Ascending aorta (tissue), 2 donors: ENCODE results near the gene TSPAN18. TPM values are rescaled to one million over a fixed set of nuclear protein-coding genes. Genes with fewer than 3 reads are reported as not detected.

ENCODE experiments used
- DNase-seq, 2 donors: peaks; one replicate each; pipeline ENCODE4 v3.0.0-alpha.2; 2019; ENCODE audit warnings: low spot score in 2 of 2
- H3K27ac ChIP-seq, 2 donors: fragments of 200-600 bp; sonication (generic); one replicate each; pipeline ENCODE4 v1.5.1; 2016 to 2017; ENCODE audit warnings: mild to moderate bottlenecking in 1 of 2
- H3K27me3 ChIP-seq: fragments of 200-600 bp; sonication (generic); one replicate; pipeline ENCODE4 v1.5.1; 2017
- H3K36me3 ChIP-seq, 2 donors: fragments of 200-600 bp; sonication (generic); one replicate each; pipeline ENCODE4 v1.5.1; 2016
- H3K4me1 ChIP-seq, 2 donors: fragments of 200-600 bp; sonication (generic); one replicate each; pipeline ENCODE4 v1.5.1; 2016 to 2017; ENCODE audit warnings: mild to moderate bottlenecking in 1 of 2
- H3K4me3 ChIP-seq, 2 donors: fragments of 200-600 bp; sonication (generic); one replicate each; pipeline ENCODE4 v1.5.1; 2016 to 2017; ENCODE audit warnings: mild to moderate bottlenecking in 1 of 2
- H3K9me3 ChIP-seq, 2 donors: fragments of 200-600 bp; sonication (generic); one replicate each; pipeline ENCODE4 v1.5.1; 2016
- CTCF ChIP-seq, 3 experiments: fragments of 200-600 bp in 2 of 3; fragments of 450-650 bp in 1 of 3; sonication (generic) in 2 of 3; IDR thresholded peaks; one replicate each; pipeline ENCODE4 v1.5.1; 2016 to 2019; ENCODE audit warnings: antibody characterized with exemption in 3 of 3, mild to moderate bottlenecking in 1 of 3, moderate library complexity in 1 of 3
- intact Hi-C: fragments of 100-400 bp; cut with DNase I; formaldehyde crosslinking; loops from one replicate; pipeline ENCODE4 v1.15.1; 2023
- total RNA-seq: library from RNA; depleted of rRNA; stranded (reverse); fragments of >200 nt; gene quantifications from one replicate; pipeline ENCODE4 v1.1.0, GENCODE V29; 2016

The TSPAN18 gene
- total RNA-seq, 1 donor from 2014 or later: 21.3 TPM

- Histone ChIP-seq H3K27me3 (no peaks in the 10 kb centered on the region), H3K4me1 (no peaks in the 10 kb centered on the region), H3K4me3 (no peak overlapping the region), H3K36me3 (no peaks in the 10 kb centered on the region), H3K27ac (no peak overlapping the region), H3K9me3 (no peaks in the 10 kb centered on the region)
- TF ChIP-seq CTCF (IDR thresholded peaks at IDR 0.05): no peak
- no peak for DNase-seq
- intact Hi-C loops: no loop called here
These were observed 62.7 kb downstream of the TSPAN18 start for GRCh38 chr11:44789496-44789895.

GRCh38 chr11:44790211-44790610 is 63.4 kb downstream of the TSPAN18 start:
- Histone ChIP-seq H3K27me3 (no peaks in the 10 kb centered on the region), H3K9me3 (no peaks in the 10 kb centered on the region), H3K4me1 (no peaks in the 10 kb centered on the region), H3K27ac (no peak overlapping the region), H3K36me3 (no peaks in the 10 kb centered on the region), H3K4me3 (no peak overlapping the region)
- intact Hi-C loops: no loop called here
- DNase-seq: no peak
- no peak for TF ChIP-seq CTCF (IDR thresholded peaks at IDR 0.05)

DNA sequence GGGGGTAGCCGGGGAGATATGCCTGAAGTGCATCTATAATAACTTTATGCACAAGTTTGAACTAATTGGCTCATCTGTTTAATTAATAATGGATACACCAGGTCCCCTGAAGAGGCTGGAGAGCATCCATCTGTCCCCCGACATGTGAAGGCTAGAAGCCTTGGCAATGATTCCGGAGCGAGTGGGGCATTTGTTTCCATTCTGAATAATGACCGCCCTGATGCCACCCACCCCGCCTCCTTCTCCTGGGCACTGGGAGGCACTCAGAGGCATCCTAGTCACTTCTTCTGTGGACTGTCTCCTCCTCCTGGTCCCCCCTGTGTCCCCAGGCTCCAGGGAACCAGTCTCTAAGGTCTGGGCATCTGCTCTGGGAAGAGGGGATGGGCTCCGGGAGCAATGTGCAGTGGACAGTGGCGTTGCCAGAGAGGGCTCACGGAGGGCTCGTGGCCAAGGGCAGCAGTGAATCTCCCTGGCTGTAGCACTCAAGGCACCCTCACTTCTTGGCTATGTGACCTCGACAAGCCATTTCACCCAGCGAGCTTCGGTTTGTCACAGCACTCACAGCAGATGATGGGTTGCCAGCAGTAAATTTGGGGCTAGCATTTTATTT is 64.7 kb downstream of the TSPAN18 start:
- H3K4me3 ChIP-seq: no peak overlapping the region
- H3K27ac ChIP-seq: no peak overlapping the region
- no peaks in the 10 kb centered on the region for H3K27me3 ChIP-seq
- no peaks in the 10 kb centered on the region for H3K36me3 ChIP-seq
- DNase-seq: no peak
- intact Hi-C loops: no loop called here
- H3K4me1 ChIP-seq: no peaks in the 10 kb centered on the region
- no peak for TF ChIP-seq CTCF (IDR thresholded peaks at IDR 0.05)
- no peaks in the 10 kb centered on the region for H3K9me3 ChIP-seq

DNA sequence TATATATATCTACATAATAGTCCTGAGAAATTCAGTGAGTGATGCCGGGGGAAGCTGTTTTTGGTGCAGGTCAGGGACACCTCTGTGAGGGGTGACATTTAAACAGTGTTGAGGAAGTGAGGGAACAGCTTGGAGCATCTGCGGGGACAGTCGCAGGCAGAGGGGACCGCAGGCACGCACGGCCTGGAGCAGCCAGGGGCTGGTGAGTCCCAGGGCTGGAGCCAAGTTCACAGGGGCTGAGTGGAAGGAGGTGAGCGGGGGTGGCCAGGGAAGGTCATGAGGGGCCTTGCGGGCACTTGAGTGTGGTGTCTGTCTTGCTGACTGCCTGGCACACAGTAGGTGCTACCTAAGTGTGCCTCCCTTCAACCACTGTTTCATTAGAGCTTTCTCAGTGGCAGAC is 65.4 kb downstream of the TSPAN18 start:
- intact Hi-C loops: no loop called here
- DNase-seq: no peak
- no peaks in the 10 kb centered on the region for H3K36me3 ChIP-seq
- no peaks in the 10 kb centered on the region for H3K4me1 ChIP-seq
- no peak for TF ChIP-seq CTCF (IDR thresholded peaks at IDR 0.05)
- H3K4me3 ChIP-seq: no peak overlapping the region
- no peaks in the 10 kb centered on the region for H3K9me3 ChIP-seq
- H3K27ac ChIP-seq: no peak overlapping the region
- H3K27me3 ChIP-seq: no peaks in the 10 kb centered on the region

GRCh38 chr11:44793350-44794090 is 66.8 kb downstream of the TSPAN18 start:
- Histone ChIP-seq H3K27ac (no peak overlapping the region), H3K27me3 (no peaks in the 10 kb centered on the region), H3K36me3 (no peaks in the 10 kb centered on the region), H3K9me3 (no peaks in the 10 kb centered on the region), H3K4me1 (peaks cover 0 to 5% of the 10 kb centered on the region in 2 donors), H3K4me3 (no peak overlapping the region)
- no peak for TF ChIP-seq CTCF (IDR thresholded peaks at IDR 0.05)
- intact Hi-C loops: no loop called here
- DNase-seq: no peak
